Endothelial cell of umbilical vein (primary cell): ENCODE data around the gene RAB12. TPM values are rescaled to one million over a fixed set of nuclear protein-coding genes. Genes with fewer than 3 reads are reported as not detected.

Source experiments
- BruUV-seq: library from RNA; stranded (reverse); fragments of 400-500 nt; replicated peaks from 2 replicates; lab custom pipeline; 2021; lab: Mats Ljungman, UMichigan
- CTCF ChIA-PET: fragments of 300-600, 350-600 bp; sonication (Branson Sonifier 250); formaldehyde crosslinking; loops from one replicate; lab custom pipeline; 2021; ENCODE audit warnings: antibody characterized with exemption, inconsistent platforms; lab: Charles Lee
- POLR2A ChIA-PET: fragments of 300-600, 350-600 bp; sonication (Branson Sonifier 250); formaldehyde crosslinking; loops from one replicate; lab custom pipeline; 2021; ENCODE audit warnings: antibody characterized with exemption, inconsistent platforms; lab: Charles Lee
- DNase-seq: peaks from one replicate; pipeline ENCODE4 v3.0.0-alpha.2; 2011; ENCODE audit warnings: low read depth, low spot score
- FAIRE-seq: peaks from 2 replicates; lab custom pipeline; 2011; peaks lifted over from hg19 to GRCh38; lab: Jason Lieb, UNC
- H2AFZ ChIP-seq: 2 replicates; pipeline ENCODE4 v1.6.0; 2012; ENCODE audit warnings: low read depth, low read length, control low read depth, inconsistent platforms
- H3K27ac ChIP-seq: 2 replicates; pipeline ENCODE4 v1.5.1; 2011; ENCODE audit warnings: low read depth, mild to moderate bottlenecking, control low read depth, low read length, moderate library complexity; ENCODE audit not compliant: insufficient read depth
- H3K27me3 ChIP-seq, 2 experiments: 2 replicates each; pipeline versions ENCODE4 v1.6.0 to v1.6.1; 2011; ENCODE audit warnings: low read length in 2 of 2, mixed read lengths in 1 of 2; ENCODE audit not compliant: control insufficient read depth in 2 of 2, insufficient read depth in 2 of 2
- H3K36me3 ChIP-seq, 2 experiments: 2 replicates in 1 of 2; 3 replicates in 1 of 2; pipeline ENCODE4 v1.5.1; 2011; ENCODE audit warnings: low read length in 2 of 2, mild to moderate bottlenecking in 1 of 2, moderate library complexity in 1 of 2; ENCODE audit not compliant: control insufficient read depth in 2 of 2, insufficient read depth in 2 of 2; ENCODE audit errors: extremely low read depth in 1 of 2
- H3K4me1 ChIP-seq: 3 replicates; pipeline ENCODE4 v1.5.1; 2011; ENCODE audit warnings: mild to moderate bottlenecking, low read length; ENCODE audit not compliant: control insufficient read depth, insufficient read depth; ENCODE audit errors: extremely low read depth
- H3K4me2 ChIP-seq: 2 replicates; pipeline ENCODE4 v1.6.1; 2011; ENCODE audit warnings: low read length, control low read depth, mixed read lengths; ENCODE audit not compliant: insufficient read depth
- H3K4me3 ChIP-seq, 3 experiments: fragments of 200-600 bp in 1 of 3; sonication (generic), shearing (Covaris generic) in 1 of 3; replicated peaks in 1 of 3; 2 replicates each; pipeline ENCODE4 v1.5.1; 2011 to 2016; ENCODE audit warnings: control low read depth in 3 of 3, low read length in 3 of 3, mild to moderate bottlenecking in 2 of 3, inconsistent platforms in 1 of 3, low read depth in 1 of 3, moderate library complexity in 1 of 3; ENCODE audit not compliant: insufficient read depth in 1 of 3
- H3K79me2 ChIP-seq: 2 replicates; pipeline ENCODE4 v1.6.0; 2012; ENCODE audit warnings: low read length, inconsistent platforms; ENCODE audit not compliant: control insufficient read depth, insufficient read depth
- H3K9ac ChIP-seq: replicated peaks from 2 replicates; pipeline ENCODE3; 2011; ENCODE audit warnings: low read length, control low read depth; ENCODE audit not compliant: insufficient read depth; ENCODE audit errors: extremely low read depth
- H3K9me1 ChIP-seq: replicated peaks from 3 replicates; pipeline ENCODE4 v1.6.0; 2011; ENCODE audit warnings: mild to moderate bottlenecking, low read length; ENCODE audit not compliant: control insufficient read depth, insufficient read depth; ENCODE audit errors: extremely low read depth
- H3K9me3 ChIP-seq: replicated peaks from 2 replicates; pipeline ENCODE4 v1.5.1; 2012; ENCODE audit warnings: low read length, inconsistent platforms; ENCODE audit not compliant: control insufficient read depth, insufficient read depth
- H4K20me1 ChIP-seq: replicated peaks from 2 replicates; pipeline ENCODE3; 2011; ENCODE audit warnings: mild to moderate bottlenecking, low read length; ENCODE audit not compliant: control insufficient read depth, insufficient read depth; ENCODE audit errors: extremely low read depth
- CTCF ChIP-seq, 2 donors: IDR thresholded peaks; 1 replicate in 1 of 2; 2 replicates in 1 of 2; pipeline ENCODE4 v1.5.1; 2011; ENCODE audit warnings: low read length in 2 of 2, mild to moderate bottlenecking in 2 of 2, moderate library complexity in 2 of 2, control low read depth in 1 of 2, inconsistent platforms in 1 of 2, low read depth in 1 of 2; ENCODE audit not compliant: insufficient read depth in 1 of 2; ENCODE audit errors: extremely low read depth in 1 of 2
- EZH2 ChIP-seq: IDR thresholded peaks from 2 replicates; pipeline ENCODE4 v1.6.1; 2012; ENCODE audit warnings: borderline replicate concordance, low read depth, mild to moderate bottlenecking, moderate library complexity, low read length, inconsistent platforms; ENCODE audit not compliant: severe bottlenecking
- FOS ChIP-seq: IDR thresholded peaks from 2 replicates; pipeline ENCODE4 v1.6.1; 2011; ENCODE audit warnings: mild to moderate bottlenecking, low read length, moderate library complexity, borderline replicate concordance; ENCODE audit not compliant: insufficient read depth
- GATA2 ChIP-seq: IDR thresholded peaks from 2 replicates; pipeline ENCODE4 v1.7.0; 2011; ENCODE audit warnings: low read depth, mild to moderate bottlenecking, moderate library complexity, mixed read lengths, low read length; ENCODE audit not compliant: insufficient read length, insufficient read depth
- JUN ChIP-seq: IDR thresholded peaks from 2 replicates; pipeline ENCODE4 v1.6.1; 2011; ENCODE audit warnings: borderline replicate concordance, low read depth; ENCODE audit not compliant: insufficient read length, insufficient read depth
- MAX ChIP-seq: IDR thresholded peaks from 2 replicates; pipeline ENCODE4 v1.6.1; 2011; ENCODE audit not compliant: insufficient read depth, insufficient read length
- MYC ChIP-seq: IDR thresholded peaks from one replicate; pipeline ENCODE4 v1.6.1; 2011; ENCODE audit warnings: mild to moderate bottlenecking, low read depth, low read length
- POLR2A ChIP-seq: IDR thresholded peaks from 2 replicates; pipeline ENCODE4 v1.6.1; 2012; ENCODE audit warnings: low read depth, mild to moderate bottlenecking, control low read depth, low read length
- POLR2AphosphoS5 ChIP-seq: IDR thresholded peaks from 2 replicates; pipeline ENCODE4 v1.6.1; 2012; ENCODE audit warnings: low read depth, mild to moderate bottlenecking, control low read depth, low read length, moderate library complexity; ENCODE audit not compliant: insufficient read depth
- dilution Hi-C: fragments of 300-500 bp; cut with MboI; formaldehyde crosslinking; loops from one replicate; pipeline ENCODE4 v1.15.0; 2019; ENCODE audit warnings: low sequenced_read_pairs; ENCODE audit not compliant: extremely low pct_ligation_motif_present
- intact Hi-C: fragments of 100-400 bp; cut with micrococcal nuclease; formaldehyde crosslinking; loops from one replicate; pipeline ENCODE4 v1.10.0; 2022
- polyA plus RNA-seq, 4 experiments: library from polyadenylated mRNA; depleted of rRNA in 3 of 4; stranded (reverse) in 3 of 4; unstranded in 1 of 4; fragments of >200 nt; gene quantifications; 2 replicates each; pipeline versions ENCODE4 v1.2.1 to v1.2.3, GENCODE V29; 2011 to 2012; ENCODE audit warnings: missing spikeins in 1 of 4
- total RNA-seq: library from RNA; stranded (reverse); gene quantifications from 2 replicates; pipeline ENCODE4 v1.2.3, GENCODE V29; 2021

Gene RAB12
- total and polyA plus RNA-seq, 2 donors (not counting 3 experiments of a cell fraction or from before 2014, with no cell fraction given), result 11.5 to 42.0 TPM

GRCh38 chr18:8686611-8687010 is 77.4 kb downstream of the RAB12 start:
- ChIA-PET CTCF (interaction anchor here (1.6 to 4.3 kb wide), 2 partner anchors 10 to 301 kb away, joined by 3 to 31 read pairs; no protein-coding TSS in a partner anchor), POLR2A (no interaction called here)
- DNase-seq (no peak), FAIRE-seq (no peak)
- no peaks in the 10 kb centered on the region for H3K9me3 ChIP-seq
- intact Hi-C loops (no loop called here), dilution Hi-C loops (no loop called here)
- H3K9me1 ChIP-seq, result no peaks in the 10 kb centered on the region
- no peak overlapping the region for H3K9ac ChIP-seq
- H3K79me2 ChIP-seq, result no peaks in the 10 kb centered on the region
- H4K20me1 ChIP-seq, result no peaks in the 10 kb centered on the region
- H3K36me3 ChIP-seq, result no peaks in the 10 kb centered on the region
- TF ChIP-seq POLR2A (no peak), EZH2 (no peak), POLR2AphosphoS5 (no peak), MYC (no peak)
- H2AFZ ChIP-seq, result no peak overlapping the region
- no peak overlapping the region for H3K4me2 ChIP-seq
- no peak overlapping the region for H3K27ac ChIP-seq
- no TSS peak for BruUV-seq
- H3K4me1 ChIP-seq, result no peaks in the 10 kb centered on the region
- no peak overlapping the region for H3K4me3 ChIP-seq
- H3K27me3 ChIP-seq, result no peaks in the 10 kb centered on the region

GRCh38 chr18:8688216-8688800 is 79.1 kb downstream of the RAB12 start:
- no peak for DNase-seq

More at GRCh38 chr18:8688216-8688800, 79.1 kb downstream of the RAB12 start:
- no peak for TF ChIP-seq EZH2
- no peak for TF ChIP-seq MYC
- no peak for TF ChIP-seq POLR2A
- TF ChIP-seq MAX, result no peak
- TF ChIP-seq GATA2, result no peak
- no peak for TF ChIP-seq CTCF (IDR thresholded peaks at IDR 0.05; ENCODE audit: extremely low read depth in 1 of 2, insufficient read depth in 1 of 2, low read depth in 1 of 2, low read length in 2 of 2)
- TF ChIP-seq FOS, result no peak
- TF ChIP-seq JUN, result no peak
- TF ChIP-seq POLR2AphosphoS5, result no peak
- BruUV-seq, result no TSS peak
- Histone ChIP-seq H3K9me3 (no peaks in the 10 kb centered on the region), H3K9me1 (no peaks in the 10 kb centered on the region), H3K27me3 (peaks cover 0 to 3% of the 10 kb centered on the region in 2 experiments), H3K27ac (no peak overlapping the region), H3K4me2 (no peak overlapping the region), H3K36me3 (no peaks in the 10 kb centered on the region), H3K79me2 (no peaks in the 10 kb centered on the region), H3K4me3 (no peak overlapping the region), H3K4me1 (no peaks in the 10 kb centered on the region), H3K9ac (no peak overlapping the region), H4K20me1 (no peaks in the 10 kb centered on the region), H2AFZ (no peak overlapping the region)
- dilution Hi-C loops, result no loop called here
- ChIA-PET CTCF (interaction anchor here (1.2 to 4.3 kb wide), 3 partner anchors 8 to 16 kb away, joined by 3 to 31 read pairs (median 5); no protein-coding TSS in a partner anchor), POLR2A (no interaction called here)
- no peak for FAIRE-seq
- intact Hi-C loops, result no loop called here
